Measurements from ENCODE around the gene ARFIP1.

Gene ARFIP1

DNA sequence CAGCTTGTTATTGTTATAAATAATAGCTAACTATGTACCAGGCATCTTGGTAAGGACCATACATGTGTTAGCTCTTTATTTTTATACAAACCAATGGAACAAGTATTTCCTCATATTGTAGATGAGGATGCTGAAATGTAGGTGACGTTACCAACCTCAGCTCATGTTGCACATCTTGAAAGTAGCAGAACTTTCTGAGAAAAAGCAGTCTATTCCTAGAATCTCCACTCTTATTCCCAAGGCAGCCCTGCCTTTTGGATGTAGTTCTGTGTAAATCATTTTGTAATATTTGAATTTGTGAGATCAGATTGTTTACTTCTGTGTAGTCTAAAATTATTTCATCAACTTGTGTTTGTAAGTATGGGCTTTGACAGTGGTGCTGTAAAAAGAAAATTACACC lies 161.7 kb downstream of the ARFIP1 start:
- no peak for DNase-seq

DNA sequence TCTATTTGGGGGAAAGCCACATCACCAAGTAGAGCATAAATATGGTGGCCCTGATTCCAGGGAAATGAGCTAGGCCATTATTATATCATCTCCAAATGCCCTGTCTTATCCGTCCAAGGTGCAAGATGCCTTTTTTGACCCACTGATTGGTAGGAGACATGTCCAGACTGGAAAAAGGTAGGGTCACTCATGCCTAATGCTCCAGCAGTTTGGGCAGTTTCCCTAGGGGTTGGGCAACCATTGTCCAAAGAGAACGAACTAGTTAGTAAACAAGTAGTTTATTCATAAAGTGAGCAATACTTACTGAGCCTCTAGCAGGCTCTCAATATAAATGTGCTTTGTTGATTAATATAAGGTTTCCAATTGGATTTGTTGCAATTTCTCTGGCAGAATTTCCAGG lies 162.6 kb downstream of the ARFIP1 start:
- no peak for DNase-seq

DNA sequence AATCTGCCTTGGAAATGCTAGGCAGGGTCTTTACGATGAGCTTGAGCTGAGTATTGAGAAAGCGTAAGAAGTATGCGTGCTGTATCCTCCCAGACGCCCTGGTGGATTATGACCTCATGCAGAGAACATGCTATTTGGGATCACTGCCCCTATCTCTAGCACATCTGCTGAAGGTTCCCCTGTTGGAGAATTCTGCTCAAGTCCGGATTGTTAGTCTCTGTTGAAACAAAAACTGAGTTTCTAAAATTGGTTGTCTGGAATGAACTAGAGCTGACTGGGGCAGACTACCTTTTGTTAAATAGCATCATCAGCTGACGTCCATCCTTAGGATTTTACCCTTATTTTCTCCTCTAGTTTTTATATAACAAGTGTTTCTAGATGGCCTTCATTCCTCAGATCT lies 163.9 kb downstream of the ARFIP1 start:
- no peak for DNase-seq

DNA sequence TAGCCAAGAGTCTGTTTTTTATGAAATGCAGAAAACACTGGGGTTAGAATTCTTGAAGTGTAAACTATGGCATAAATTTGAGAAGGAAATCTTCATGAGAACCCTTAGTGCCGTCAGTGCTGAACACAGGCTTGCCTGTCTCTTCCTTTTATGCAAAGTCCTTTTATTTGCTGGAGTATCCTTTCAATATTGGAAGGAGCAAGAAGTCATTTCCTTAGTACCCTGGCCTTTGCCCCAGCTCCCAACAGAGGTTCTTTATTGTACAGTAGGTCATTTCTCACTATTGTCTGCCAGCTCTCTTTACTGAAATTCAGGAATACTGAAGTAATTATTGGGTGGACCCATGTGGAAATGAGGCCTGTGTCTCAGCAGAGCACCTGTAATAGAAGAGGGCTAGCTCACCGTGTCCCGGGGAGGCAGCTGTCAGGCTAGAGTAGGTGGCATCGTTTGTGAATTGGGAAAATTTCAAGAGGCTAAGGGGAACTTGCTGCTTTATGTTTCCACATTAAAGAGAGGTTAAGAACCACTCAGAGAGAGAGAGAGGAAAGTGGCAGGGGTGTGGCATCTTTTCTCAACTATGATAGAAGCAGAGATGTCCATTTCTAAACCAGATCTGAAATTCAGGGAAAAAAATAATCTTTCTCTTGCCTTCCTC lies 165.0 kb downstream of the ARFIP1 start:
- DNase-seq = no peak

DNA sequence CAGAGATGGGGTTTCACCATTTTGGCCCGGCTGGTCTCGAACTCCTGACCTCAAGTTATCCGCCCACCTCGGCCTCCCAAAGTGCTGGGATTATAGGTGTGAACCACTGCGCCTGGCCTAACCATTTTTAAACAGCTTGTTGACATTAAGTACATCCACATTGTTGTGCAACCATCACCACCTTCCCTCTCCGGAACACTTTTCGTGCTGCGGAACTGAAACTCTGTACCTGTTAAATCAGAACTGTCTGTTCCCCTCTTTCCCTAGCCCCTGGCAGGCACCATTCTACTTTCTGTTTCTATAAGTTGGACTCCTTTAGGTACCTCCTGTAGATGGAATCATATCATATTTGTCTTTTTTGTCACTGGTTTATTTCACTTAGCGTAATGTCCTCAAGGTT lies 165.9 kb downstream of the ARFIP1 start:
- no peak for DNase-seq

DNA sequence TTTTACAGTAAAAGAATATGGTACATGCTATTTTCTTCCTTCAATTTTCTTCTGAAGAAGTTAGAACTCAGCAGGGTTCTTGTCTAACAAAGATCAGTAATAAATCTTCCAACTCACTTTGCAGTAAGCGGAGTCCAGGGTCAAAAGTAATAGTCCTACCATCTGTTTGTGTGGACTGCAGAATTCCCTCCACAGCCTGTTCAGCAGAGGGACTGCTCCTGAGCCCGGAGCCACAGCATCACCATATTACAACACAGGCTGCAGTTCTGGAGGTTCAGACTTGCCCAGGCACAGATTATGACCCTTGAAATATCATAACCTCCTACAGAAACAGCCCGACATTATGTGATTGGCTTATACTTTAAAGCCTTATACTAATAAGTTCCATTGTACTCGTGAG lies 166.7 kb downstream of the ARFIP1 start:
- no peak for DNase-seq

DNA sequence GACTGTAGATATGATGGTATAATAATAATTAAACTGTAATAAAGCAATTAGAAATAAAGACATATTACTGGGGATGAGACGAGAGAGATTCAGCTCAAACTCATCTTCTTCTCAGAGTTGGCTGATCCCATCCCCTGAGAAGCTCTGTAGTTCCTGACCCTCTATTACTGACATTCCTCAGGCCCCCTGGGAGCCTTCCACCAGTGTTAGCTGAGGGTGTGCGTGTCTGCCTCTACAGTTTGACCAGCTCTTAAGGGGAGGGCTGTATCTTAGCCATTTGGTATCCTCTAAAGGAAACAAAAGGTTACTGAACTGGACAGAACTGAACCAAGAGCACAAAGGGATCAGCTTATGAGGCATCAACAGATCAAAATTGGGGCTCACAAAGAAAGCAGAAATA lies 167.6 kb downstream of the ARFIP1 start:
- no peak for DNase-seq

DNA sequence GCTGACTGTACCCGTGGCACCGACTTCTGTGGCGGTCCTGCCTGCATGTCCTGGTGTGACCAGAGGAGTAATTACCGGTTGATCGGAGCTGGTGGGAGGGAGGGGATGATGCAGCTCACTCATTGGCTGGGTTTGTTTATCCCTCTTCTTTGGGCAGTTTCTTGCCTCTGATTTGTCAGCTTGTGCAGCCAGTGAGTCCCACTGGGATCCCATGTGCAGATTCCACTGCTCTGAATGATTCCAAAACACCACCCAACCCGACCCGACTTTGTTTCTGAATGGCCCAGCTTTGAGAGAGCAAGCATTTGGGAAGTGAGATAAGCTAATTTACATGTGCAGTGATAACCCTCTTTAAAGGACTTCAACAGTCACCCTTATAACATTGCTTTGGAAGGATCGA lies 170.2 kb downstream of the ARFIP1 start:
- DNase-seq = no peak

DNA sequence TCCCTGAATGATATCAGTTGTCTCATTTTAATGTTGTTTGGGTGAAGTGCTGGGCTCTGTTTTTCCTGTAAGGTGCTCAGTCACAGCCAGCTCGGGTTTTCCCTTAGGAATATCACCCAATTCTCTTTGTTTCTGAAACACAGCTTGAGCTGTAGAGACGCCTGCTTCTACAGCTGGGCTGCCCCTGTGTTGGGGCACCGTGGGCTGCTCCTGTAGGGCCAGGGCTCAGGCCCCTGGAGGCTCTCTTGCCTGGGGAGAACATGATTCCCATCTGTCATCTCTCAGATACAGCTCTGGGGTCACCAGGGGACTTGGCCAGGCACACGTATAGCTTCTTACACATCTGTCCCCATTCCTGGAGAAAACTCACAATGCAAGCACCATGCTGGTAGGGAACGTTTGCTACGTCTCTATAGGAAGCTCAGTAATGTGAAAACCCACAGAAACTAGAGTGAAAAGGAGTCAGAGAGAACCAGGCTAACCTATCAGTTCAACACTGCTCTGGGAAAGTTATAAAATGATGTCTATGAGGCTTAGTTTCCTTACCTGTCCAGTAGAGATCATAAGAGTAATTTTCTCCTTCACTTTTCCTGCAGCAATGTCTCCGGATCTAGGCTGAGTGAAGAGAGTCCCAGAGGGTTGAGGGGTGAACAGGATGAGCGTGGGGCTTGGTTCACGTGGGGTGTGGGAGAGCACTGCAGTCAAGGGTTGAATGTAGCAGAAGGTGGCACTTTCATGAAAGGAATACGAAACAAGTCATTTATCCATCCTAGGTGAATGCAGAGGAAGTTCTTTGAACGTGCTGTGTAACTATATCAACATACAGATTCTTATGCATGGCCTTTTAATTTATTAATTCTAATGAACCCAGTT lies 170.9 kb downstream of the ARFIP1 start:
- DNase-seq = no peak

DNA sequence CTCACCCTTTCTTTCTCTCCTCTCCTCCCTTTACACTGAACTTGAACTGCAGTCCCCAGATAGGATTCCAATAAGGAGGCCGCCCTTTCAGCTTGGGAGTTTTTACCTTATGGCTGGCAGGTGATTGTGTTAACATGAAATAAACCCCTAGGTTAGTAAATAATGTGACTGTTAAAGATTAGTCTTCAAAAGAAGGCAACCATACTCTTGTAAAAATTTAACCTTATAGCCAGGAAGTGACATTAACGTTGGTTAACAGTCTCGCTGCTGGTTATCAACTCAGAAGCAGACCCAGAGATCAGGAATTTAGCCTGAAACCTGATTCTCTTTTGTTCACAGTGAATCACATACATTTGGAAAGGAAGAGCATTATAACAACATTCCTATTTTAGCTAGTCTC lies 171.6 kb downstream of the ARFIP1 start:
- DNase-seq = no peak

DNA sequence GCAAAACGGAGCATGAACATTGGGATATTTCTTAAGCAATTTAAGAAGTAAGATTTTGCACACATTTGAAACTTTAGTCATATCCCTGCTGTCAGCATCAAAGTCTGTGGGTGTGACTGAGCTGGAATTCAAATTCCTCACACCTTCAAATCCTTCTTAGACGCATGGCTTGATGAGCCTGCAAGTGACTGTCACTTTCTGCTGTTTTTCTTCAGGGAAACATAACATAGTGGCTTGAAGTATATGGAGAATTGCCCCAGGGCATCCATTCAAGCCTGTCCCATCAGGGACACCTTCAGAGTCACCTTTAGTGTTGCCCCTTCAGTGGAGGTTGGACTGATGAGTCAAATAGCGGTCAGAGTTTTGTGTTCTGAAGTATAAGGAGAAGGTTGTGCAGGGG lies 173.8 kb downstream of the ARFIP1 start:
- DNase-seq = no peak

DNA sequence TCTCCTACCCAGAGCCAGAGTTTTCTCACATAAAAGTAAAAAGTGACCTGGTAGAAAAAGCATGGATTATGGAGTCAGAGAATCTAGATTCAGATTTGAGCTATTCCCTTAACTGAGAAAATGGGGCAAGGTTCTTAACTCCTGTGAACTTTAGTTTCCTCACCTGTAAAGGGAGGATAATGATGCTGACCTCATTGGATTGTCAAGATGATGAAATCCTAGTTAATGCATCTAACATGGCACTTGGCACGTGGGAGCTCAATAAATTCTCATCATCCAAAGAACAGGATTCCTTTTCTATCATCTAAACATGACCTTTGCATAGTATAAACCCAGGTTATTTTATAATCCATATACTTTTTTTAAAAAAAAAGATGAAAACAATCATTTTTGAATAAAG lies 175.0 kb downstream of the ARFIP1 start:
- no peak for DNase-seq

DNA sequence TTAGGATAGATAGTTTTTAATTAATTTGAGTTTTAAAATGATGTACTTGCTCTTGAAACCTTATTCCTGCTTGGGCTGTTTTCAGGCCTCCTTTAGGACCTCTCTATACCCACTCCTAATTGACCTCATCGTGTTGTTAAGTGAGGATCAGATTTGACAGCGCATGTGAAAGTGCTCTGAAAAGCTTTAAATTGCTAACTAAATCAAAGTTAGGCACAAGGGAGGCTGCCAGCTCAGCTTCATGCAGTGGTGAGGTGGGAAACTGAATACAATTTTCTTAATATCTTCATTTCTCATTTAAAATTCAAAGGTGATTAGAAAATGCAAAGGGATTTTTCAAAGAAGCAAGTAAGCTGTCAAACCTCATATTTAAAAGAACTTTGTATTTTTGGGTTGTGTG lies 176.4 kb downstream of the ARFIP1 start:
- no peak for DNase-seq

DNA sequence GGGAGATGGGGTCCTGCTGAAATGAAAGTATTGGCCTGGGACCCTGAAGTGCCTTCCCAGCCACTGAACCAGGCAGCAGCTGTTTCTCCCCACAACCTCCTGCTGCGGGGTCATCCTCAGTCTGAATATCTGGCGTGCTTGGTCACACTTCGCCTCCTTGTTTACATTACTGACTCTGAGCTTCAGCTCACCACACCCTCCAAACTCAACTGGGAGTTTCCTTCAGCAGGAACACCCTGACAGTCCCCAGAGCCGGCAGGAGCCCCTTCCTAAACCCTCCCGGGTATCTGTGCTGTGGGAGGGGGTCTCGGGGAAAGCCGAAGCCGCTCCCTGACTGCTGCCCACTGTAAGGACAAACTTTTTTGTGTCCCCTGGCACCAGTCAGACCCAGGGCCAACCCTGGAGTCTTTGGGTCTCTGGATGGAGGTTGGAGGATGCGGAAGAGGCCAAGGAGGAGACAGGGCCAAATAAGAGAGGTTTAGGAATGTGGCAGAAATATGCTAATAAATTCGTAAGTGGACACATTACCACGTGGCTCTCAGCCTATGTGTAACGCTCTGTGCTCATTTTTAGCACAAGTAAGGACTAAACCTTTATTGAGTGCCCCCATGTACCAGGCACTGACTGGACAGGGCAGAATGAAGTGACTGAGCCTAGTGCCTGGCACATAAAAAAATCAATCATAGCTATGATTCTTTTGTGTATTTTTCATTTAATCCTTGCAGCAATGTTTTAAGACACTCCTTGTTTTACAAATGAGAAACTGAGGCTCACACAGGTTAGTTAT lies 177.1 kb downstream of the ARFIP1 start:
- DNase-seq = no peak

DNA sequence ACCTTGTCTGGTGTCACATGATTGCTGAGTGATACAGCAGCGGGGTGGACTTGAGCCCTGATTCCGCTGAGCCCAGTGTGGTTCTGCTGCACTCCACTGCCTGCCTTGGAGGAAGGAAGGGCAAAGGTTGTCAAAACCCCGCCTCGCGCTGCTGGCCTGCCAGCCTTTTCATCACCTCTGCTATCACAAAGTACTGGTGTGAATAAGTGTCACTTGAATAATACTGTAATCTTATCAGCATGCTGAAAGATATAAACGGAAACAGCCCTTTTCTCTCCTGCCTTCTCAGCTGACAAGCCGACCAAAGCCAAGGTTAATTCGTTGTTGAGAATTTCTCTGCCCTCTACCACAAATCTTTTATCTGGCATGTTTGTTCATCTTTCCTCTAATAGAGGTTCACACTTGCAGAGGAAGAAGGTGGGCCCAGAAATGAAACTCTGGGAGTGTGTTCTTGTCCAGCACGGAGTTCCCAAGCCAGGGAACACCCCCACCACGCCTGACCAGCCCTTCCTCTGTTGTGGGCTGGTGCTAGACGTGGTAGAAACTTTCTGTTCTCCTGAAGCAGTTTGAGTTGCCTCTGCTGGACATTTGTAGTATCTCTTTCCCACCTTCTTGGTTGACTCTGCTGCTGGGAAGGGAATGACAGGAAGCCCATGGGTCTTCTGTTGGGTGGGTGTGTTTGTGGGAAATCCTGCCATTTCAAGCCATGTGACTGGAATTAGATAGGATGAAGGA lies 177.8 kb downstream of the ARFIP1 start:
- DNase-seq = no peak

DNA sequence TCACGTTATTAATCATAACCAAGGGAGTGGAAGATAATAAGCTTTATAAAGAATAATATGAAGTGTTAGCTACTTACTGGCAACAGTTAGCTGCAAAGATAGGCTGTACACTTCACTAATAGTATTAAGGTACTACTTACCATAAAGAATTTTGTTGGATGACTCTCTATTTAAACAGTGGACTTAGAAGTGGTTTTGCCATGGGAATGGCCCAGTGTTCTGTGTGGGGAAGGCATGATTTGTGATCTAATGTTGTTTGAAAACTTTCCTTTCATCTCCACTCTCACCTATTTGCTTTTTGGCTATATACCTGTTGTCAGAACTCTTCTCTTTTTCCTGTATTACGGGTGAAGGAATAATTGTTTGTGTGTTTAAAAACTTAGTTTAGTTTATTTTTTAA lies 179.3 kb downstream of the ARFIP1 start:
- DNase-seq = no peak

DNA sequence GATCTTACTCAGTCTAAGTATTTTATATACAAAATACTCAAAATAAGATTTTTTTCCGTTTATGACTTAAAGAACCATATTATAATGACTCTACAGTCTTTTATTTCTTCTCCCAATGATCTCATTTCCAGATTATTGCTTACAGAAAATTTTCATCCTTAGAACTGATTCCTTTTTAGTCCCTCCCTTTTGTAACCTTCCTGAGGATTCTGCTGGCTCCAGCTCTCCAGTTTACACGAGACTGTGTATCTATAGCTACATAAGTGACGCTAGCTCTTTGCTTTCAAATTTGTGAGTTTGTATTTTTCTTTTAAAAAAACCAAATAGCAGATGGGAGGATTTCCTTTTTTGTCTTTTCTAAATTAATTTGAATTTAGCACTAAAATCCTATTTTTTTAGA lies 180.3 kb downstream of the ARFIP1 start:
- DNase-seq = no peak

DNA sequence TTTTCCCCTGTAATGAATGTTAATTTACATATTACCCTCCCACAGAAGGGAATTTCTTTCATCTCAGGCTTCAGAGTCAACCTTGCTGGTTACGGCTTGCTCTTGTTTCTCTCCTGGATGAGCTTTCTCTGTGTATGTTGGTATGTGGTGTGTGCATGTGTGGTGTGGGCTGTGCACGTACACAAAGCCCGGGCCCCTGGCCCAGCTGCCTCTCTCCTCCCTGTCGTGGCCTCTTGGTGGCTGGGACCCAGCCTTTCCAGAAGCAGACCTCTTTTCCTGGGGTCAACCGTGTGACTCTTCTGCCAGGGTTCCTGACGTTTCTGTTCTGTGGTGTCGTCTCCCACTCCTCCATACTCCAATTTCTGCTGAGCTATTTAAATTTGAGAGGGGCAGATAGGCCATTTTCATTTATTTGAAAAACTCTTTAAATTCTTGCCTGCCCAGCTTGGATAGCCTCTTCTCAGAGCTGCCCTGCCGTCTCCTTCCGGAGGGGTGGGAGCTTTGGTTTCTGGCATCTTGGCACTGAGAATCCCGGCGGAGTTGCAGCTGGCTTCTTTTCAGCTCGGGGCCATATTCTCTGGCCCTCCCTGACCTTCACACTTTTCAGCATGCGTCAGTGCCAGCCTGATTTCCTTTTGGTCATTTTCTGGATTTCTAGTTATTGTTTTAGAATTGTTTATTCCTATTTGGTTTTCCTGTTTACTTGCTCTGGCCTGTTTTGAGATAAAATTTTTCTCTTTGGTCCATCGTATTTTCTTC lies 181.4 kb downstream of the ARFIP1 start:
- DNase-seq = no peak

DNA sequence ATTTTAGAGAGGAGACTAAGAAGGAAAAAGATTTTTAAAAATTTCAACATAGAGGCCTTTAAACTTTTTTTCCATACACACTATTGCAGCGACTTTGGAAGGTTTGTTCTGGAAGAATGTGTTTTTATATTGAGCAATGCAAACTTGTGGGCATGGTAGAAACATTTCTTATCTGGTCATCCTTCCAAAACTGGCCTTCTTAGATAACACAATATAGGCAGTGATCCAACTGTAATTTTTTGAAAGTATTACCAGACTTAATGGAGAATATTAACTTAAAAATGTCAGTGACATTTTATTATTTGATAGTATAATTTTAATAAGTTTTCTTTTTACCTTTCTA lies 182.0 kb downstream of the ARFIP1 start:
- DNase-seq = no peak

All from NCI-H1694 treated with DMSO at 0.1 percent for 48 hours (cell line).